Body of pancreas (tissue), 4 donors: ENCODE results near the gene GLRX3. TPM values are rescaled to one million over a fixed set of nuclear protein-coding genes. Genes with fewer than 3 reads are reported as not detected.

Experiments used
- ATAC-seq: fragments of 150-250 bp; one replicate; pipeline ENCODE4 v1.9.1; 2016
- DNase-seq, 4 donors: peaks; one replicate each; pipeline ENCODE4 v3.0.0-alpha.2; 2019
- H3K27ac ChIP-seq, 4 donors: fragments of 200-600 bp; sonication (generic); 1 replicate in 3 of 4; 2 replicates in 1 of 4; pipeline versions ENCODE4 v1.5.1 to v1.6.1; 2016 to 2019; ENCODE audit warnings: mild to moderate bottlenecking in 1 of 4, mixed read lengths in 1 of 4, moderate library complexity in 1 of 4
- H3K27me3 ChIP-seq, 2 donors: fragments of 200-600 bp; sonication (generic); one replicate each; pipeline ENCODE4 v1.6.0; 2016; ENCODE audit warnings: mild to moderate bottlenecking in 1 of 2
- H3K36me3 ChIP-seq, 2 donors: fragments of 200-600 bp; sonication (generic); replicated peaks in 1 of 2; 2 replicates each; pipeline ENCODE4 v1.5.1; 2016; ENCODE audit warnings: low read depth in 2 of 2; ENCODE audit not compliant: insufficient read depth in 1 of 2
- H3K4me1 ChIP-seq: fragments of 200-600 bp; sonication (generic); one replicate; pipeline ENCODE4 v1.6.0; 2016
- H3K4me3 ChIP-seq, 2 donors: fragments of 200-600 bp; sonication (generic); 1 replicate in 1 of 2; 2 replicates in 1 of 2; pipeline ENCODE4 v1.5.1; 2016 to 2019
- H3K9me3 ChIP-seq, 3 donors: fragments of 200-600 bp; sonication (generic); 1 replicate in 2 of 3; 2 replicates in 1 of 3; pipeline ENCODE4 v1.5.1; 2016
- POLR2A ChIP-seq, 3 donors: fragments of 450-650 bp; IDR thresholded peaks; one replicate each; pipeline ENCODE4 v1.6.1; 2016; ENCODE audit warnings: antibody characterized with exemption in 3 of 3, mild to moderate bottlenecking in 2 of 3
- WGBS, 2 donors: methylation state at CpG; one replicate each; pipeline ENCODE4 v1.1.5; 2017; 5-methylcytosine and 5-hydroxymethylcytosine counted together
- intact Hi-C: fragments of 100-400 bp; cut with DNase I; formaldehyde crosslinking; loops from one replicate; pipeline ENCODE4 v1.15.1; 2023
- total RNA-seq, 2 donors: library from RNA; depleted of rRNA; stranded (reverse); fragments of >200 nt; gene quantifications; one replicate each; pipeline ENCODE4 v1.1.0, GENCODE V29; 2016
- TF ChIP-seq, protein P1 (sequence below), 7 experiments: fragments of 450-650 bp in 4 of 7; fragments of 200-600 bp in 3 of 7; sonication (generic) in 3 of 7; IDR thresholded peaks; one replicate each; pipeline ENCODE4 v1.5.1; 2016 to 2019; ENCODE audit warnings: antibody characterized with exemption in 7 of 7

Gene GLRX3
- total RNA-seq, 2 donors from 2014 or later: 13.2 to 24.4 TPM

DNA sequence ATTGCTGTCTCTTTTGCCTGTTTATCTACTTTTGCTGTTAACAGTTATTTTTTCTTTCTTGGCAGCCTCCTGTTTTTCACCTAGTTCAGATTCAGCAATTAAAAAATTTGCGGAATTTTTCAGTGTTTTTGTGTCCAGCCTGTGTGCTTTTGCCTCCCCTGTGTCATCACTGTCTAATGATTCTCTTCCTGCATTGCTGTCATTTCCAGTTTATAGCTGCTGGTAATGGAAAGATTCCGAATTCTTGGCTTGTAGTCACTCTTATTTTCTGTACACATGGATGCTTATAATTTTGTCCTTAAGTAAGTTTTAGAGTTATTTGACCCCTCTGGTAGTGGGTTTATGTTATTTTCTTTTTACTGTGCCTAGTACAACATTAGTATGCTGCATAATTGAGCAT lies 25.1 kb downstream of the GLRX3 start:
- 86 to 93% methylated on average over 2 of the region's 2 CpGs for WGBS, 2 donors
- H3K36me3 ChIP-seq: peaks cover 7 to 9% of the 10 kb centered on the region in 2 donors

DNA sequence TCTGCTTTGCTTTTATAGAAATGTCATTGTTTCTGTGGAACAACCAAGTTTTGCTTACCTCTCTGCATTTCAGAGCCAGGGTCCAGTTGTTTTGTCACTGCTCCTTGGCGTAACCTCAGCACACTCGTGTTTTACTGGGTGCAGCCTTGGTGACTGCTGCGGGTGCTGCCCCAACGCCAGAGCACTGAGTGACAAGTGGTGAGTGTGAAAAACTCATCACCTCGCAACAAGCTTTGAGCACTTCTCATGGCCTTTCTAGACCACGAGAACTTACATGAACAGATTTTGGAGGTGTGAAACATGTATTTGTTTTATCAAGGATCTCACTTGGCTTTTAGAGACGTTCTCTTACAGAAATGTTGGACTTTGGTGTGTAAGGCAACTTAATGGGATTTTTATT lies 31.0 kb downstream of the GLRX3 start:
- no peak overlapping the region for H3K4me3 ChIP-seq
- no peaks in the 10 kb centered on the region for H3K9me3 ChIP-seq
- TF ChIP-seq, protein P1, sequence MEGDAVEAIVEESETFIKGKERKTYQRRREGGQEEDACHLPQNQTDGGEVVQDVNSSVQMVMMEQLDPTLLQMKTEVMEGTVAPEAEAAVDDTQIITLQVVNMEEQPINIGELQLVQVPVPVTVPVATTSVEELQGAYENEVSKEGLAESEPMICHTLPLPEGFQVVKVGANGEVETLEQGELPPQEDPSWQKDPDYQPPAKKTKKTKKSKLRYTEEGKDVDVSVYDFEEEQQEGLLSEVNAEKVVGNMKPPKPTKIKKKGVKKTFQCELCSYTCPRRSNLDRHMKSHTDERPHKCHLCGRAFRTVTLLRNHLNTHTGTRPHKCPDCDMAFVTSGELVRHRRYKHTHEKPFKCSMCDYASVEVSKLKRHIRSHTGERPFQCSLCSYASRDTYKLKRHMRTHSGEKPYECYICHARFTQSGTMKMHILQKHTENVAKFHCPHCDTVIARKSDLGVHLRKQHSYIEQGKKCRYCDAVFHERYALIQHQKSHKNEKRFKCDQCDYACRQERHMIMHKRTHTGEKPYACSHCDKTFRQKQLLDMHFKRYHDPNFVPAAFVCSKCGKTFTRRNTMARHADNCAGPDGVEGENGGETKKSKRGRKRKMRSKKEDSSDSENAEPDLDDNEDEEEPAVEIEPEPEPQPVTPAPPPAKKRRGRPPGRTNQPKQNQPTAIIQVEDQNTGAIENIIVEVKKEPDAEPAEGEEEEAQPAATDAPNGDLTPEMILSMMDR (IDR thresholded peaks at IDR 0.05): no peak
- TF ChIP-seq POLR2A (IDR thresholded peaks at IDR 0.05): no peak
- H3K36me3 ChIP-seq: peaks cover 0 to 11% of the 10 kb centered on the region in 2 donors
- H3K27me3 ChIP-seq: no peaks in the 10 kb centered on the region
- no peaks in the 10 kb centered on the region for H3K4me1 ChIP-seq
- intact Hi-C loops: no loop called here
- H3K27ac ChIP-seq: no peak overlapping the region
- ATAC-seq (no peak), DNase-seq (no peak)
- WGBS, 2 donors: 94 to 95% methylated on average over 7 of the region's 7 CpGs

More for the DNA sequence above, 25.1 kb downstream of the GLRX3 start:
- Histone ChIP-seq H3K27ac (no peak overlapping the region), H3K27me3 (no peaks in the 10 kb centered on the region), H3K4me3 (no peak overlapping the region), H3K4me1 (no peaks in the 10 kb centered on the region), H3K9me3 (no peaks in the 10 kb centered on the region)
- no peak for DNase-seq
- intact Hi-C loops: no loop called here
- ATAC-seq: no peak
- TF ChIP-seq, protein P1 (IDR thresholded peaks at IDR 0.05): no peak
- TF ChIP-seq POLR2A (IDR thresholded peaks at IDR 0.05): no peak

DNA sequence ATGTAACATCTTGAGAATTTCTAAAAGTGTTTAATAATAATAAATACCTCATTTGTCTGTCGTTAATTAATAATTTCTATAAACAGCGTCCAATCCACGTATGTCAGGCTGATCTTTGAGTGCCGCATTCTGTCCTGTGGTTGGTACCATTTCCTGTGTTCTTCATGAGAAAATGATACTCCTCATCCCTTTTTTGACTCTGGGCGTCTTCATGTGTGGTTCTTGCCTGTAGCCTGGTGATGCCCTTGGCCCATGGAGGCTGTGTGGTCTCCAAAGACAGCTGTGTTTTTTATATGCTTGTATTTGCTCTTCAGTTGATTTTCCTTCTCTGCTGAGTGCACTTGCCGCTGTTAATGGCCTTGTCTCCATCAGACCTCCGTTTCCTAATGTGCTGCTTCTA lies 31.5 kb downstream of the GLRX3 start:
- H3K27me3 ChIP-seq: no peaks in the 10 kb centered on the region
- no peaks in the 10 kb centered on the region for H3K4me1 ChIP-seq
- intact Hi-C loops: no loop called here
- peaks cover 0 to 9% of the 10 kb centered on the region in 2 donors for H3K36me3 ChIP-seq
- 93 to 99% methylated on average over 7 of the region's 7 CpGs for WGBS, 2 donors
- no peak for TF ChIP-seq POLR2A (IDR thresholded peaks at IDR 0.05)
- TF ChIP-seq, protein P1 (IDR thresholded peaks at IDR 0.05): no peak
- no peak for DNase-seq
- H3K4me3 ChIP-seq: no peak overlapping the region
- no peaks in the 10 kb centered on the region for H3K9me3 ChIP-seq
- ATAC-seq: no peak
- no peak overlapping the region for H3K27ac ChIP-seq

DNA sequence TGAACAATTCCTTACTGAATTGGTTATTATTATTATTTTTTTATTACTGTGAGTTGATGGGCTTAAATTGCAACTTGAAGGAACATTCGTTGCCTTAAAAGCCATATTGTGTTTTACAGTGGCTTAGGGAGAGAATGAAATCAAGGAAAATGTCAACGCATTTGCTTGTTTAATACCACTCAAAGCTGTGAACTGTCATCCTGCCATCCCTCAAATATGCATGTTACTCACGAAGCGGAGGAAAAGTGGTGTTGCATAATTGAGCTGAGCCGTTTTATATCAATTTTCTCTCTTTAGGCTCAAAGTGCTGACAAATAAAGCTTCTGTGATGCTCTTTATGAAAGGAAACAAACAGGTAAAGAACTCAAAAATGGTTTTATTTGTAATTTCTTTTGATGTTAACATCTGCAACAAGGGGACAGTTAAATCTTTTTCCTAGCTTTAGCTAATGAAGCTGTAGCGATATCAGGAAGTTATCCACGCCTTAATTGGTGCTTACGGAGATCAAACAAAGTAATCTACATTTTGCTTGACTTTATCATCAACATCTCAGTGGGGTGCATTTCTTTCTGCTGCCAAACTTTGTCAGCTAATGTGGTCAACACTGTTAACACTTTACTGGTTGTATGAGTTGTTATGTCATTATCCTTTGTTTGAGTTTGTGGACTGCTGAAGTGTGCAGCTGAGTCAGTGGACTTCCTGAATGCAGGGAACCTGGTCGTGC lies 33.1 kb downstream of the GLRX3 start:
- Histone ChIP-seq H3K4me1 (no peaks in the 10 kb centered on the region), H3K9me3 (no peaks in the 10 kb centered on the region), H3K36me3 (peaks cover 0 to 9% of the 10 kb centered on the region in 2 donors), H3K27me3 (no peaks in the 10 kb centered on the region), H3K4me3 (no peak overlapping the region), H3K27ac (no peak overlapping the region)
- WGBS, 2 donors: 72 to 85% methylated on average over 9 of the region's 9 CpGs
- ATAC-seq: no peak
- intact Hi-C loops: no loop called here
- no peak for DNase-seq
- TF ChIP-seq, protein P1 (IDR thresholded peaks at IDR 0.05): no peak
- no peak for TF ChIP-seq POLR2A (IDR thresholded peaks at IDR 0.05)

DNA sequence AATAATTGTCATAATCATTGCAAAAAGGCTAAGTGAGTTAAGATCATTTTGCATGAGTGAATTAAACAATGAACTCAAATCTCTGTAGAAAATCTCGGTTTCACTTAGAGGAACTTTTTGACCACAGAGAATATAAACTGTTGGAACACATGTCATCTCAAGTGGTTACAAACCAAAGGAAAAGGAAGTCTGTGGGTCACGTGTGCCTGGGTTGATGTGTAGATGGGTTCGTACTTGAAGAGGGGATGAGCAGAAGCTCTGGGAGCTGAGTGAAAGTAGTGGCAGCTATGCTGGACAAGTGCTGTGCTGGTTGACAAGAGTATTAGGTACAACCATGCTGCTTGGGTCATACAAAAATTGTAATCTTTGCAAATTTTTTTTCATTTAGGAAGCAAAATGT lies 35.0 kb downstream of the GLRX3 start:
- intact Hi-C loops: no loop called here
- H3K4me3 ChIP-seq: no peak overlapping the region
- no peak overlapping the region for H3K27ac ChIP-seq
- DNase-seq (no peak), ATAC-seq (no peak)
- H3K9me3 ChIP-seq: no peaks in the 10 kb centered on the region
- 77 to 96% methylated on average over 3 of the region's 3 CpGs for WGBS, 2 donors
- TF ChIP-seq POLR2A (IDR thresholded peaks at IDR 0.05): no peak
- TF ChIP-seq, protein P1 (IDR thresholded peaks at IDR 0.05): no peak
- peaks cover 0 to 12% of the 10 kb centered on the region in 2 donors for H3K36me3 ChIP-seq
- no peaks in the 10 kb centered on the region for H3K27me3 ChIP-seq
- H3K4me1 ChIP-seq: no peaks in the 10 kb centered on the region
